HG03439 (cell line): Measurements from ENCODE around the gene ST8SIA4.
"Not testable (repeated sequence)": the region's sequence is repeated elsewhere in the genome, so short reads cannot be mapped to it uniquely, and the experiment has no call there.

Source experiments
- ATAC-seq: cut with Tn5 transposase; IDR thresholded peaks from one replicate; pipeline ENCODE4 v1.9.1; 2021; ENCODE audit warnings: mild to moderate bottlenecking, moderate library complexity; ENCODE audit not compliant: unreplicated experiment

ST8SIA4 gene

DNA sequence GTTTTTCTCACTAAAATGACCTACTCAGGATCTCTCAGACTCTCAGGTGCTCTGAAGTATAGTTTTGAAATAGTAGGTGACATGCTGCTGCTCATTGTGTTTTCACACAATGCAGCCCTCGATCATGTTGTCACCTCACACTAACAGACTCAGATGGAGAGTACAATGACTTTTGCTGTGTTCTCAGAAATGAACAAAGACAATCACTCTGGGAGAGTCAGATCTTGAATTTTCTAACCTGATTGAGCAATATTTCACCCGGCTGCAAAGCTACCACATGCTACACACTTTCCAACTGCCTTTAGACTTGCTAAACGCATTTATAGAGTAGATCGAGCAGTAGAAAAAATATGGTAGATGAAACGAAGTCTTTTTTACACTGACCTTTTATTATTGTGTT lies 113.4 kb downstream of the ST8SIA4 start:
- no peak for ATAC-seq

DNA sequence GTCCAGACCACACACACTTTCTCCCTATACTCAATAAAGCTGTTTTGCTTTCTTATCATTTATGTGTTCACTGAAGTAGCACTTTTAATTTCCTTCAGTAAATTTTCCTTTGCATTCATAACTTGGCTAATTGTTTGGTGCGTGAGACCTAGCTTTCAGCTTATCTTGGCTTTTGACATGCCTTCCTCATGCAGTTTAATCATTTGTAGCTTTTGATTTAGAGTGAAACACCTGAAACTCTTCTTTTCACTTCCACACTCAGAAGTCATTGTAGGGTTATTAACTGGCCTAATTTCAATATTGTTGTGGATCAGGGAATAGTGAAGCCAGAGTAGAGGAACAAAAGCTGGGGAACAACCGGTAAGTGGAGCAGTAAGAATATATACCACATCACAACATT lies 114.7 kb downstream of the ST8SIA4 start:
- no peak for ATAC-seq

DNA sequence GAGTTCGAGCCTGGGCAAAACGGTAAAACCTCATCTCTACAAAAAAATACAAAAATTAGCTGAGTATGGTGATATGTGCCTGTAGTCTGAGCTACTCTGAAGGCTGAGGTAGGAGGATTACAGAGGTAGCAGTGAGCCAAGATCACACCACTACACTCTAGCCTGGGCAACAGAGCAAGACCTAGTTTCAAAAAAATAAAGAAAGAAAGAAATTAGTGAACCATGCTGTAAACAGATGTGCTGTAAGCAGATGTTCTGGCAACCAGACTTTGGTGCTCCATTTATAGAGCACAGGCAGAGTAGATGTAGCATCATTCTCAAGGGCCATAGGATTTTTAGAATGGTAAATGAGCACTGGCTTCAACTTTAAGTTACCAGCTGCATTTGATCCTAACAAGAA lies 115.4 kb downstream of the ST8SIA4 start:
- ATAC-seq = peak; percentile 85

DNA sequence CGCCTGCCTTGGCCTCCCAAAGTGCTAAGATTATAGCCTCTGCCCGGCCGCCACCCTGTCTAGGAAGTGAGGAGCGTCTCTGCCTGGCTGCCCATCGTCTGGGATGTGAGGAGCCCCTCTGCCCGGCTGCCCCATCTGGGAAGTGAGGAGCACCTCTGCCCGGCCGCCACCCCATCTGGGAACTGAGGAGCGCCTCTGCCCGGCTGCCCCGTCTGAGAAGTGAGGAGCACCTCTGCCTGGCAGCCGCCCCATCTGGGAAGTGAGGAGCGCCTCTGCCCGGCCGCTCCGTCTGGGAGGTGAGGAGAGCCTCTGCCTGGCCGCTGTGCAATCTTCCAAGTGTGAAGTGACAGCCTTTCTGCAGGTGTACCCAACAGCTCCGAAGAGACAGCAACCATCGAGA lies 117.5 kb downstream of the ST8SIA4 start:
- ATAC-seq = not testable (repeated sequence)

DNA sequence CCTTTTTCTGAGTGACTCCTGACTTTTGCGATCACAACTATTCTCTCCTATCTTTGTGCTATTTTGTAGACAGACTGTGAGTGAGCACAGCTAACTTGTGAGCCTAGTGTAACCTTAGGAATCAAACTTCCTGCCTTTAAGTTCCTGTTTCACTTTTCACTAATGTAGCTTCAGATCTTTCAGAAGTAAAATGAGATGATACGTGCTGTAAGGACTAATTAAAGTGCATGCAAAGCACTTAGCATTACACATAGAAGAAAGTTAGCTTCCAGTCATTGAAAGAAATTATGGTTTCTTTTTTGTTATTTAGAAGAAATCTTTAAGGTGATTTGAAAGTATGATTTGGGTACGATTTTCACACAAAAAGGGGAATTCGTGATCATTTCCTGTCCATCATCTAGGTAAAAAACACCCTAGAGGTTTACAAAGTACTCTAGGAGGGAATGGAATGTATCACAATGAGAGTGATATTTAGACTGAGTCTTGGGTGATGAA lies 122.7 kb downstream of the ST8SIA4 start:
- ATAC-seq = peak; percentile 83

DNA sequence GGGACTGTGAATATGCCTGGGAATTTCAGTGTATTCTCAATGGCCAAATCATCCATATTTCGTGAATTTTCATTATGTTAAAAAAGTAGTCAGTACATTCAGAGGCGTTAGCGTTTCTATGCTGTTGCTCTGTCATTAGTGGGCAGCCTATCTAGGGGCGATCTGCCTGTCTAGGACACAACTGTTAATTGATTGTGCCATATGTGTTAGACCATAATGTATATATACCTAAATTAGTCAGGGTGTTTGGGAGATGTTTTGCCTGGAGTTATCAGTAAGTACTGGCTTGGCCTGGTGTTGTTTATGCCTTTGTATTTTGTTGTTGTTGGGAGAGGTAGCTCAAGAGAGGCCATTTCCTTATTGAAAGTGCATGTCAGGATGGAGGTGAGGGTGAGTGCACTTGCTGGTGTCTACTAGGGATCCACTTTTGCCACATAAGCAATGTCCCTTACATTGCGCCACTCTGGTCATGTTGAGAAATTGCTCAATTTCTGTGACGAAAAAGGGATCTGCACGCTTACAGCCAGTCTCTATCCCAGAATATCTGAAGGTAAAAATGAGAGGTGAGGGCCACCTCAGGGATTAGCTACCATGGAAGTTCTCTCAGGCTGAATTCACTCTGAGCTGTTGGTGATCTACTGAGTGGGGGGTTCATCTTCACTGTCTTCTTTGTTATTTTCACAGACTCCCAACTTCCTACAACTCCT lies 123.3 kb downstream of the ST8SIA4 start:
- peak; percentile 37 for ATAC-seq

DNA sequence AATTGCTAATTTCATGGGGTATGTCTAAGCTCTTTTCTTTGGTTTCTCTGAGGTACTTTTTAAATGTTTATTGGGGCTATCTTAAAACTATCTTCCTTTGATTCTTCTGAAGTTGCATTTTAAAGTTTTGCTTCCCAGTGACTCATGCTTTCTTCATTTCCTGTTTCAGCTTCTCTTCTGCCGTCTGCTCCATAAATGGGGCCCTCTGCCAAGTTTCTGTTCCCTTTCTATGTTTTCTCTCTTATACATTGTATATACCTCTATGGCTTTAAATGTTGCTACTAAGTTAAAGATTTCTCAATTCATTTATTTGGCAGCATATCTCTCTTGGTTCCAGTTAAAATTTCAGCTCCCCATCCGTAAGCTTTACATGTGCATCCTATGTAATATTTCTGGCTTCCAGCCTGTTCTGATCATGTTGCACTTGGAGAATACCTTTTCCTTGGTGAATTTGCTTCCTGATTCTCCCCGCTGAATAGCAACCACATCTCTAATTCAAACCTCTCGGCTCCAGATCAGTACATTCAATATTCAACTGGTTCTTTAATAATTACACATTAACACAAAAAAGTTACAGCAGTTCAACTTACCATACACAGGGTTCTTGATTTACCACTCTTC lies 125.3 kb downstream of the ST8SIA4 start:
- ATAC-seq = peak; percentile 68

DNA sequence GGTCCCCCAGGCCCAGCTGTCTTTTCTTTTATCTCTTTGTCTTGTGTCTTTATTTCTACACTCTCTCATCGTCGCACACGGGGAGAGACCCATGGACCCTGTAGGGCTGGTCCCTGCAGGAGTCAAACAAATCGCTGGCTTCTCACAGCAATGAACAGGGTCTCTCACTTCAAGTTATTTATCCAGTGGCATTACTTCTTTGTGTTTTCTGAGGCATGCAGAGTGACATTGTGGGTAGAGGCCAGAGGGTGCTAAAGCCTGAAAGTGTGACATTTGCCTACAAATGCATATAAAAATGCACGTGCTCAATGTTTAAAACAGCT lies 127.6 kb downstream of the ST8SIA4 start:
- no peak for ATAC-seq

DNA sequence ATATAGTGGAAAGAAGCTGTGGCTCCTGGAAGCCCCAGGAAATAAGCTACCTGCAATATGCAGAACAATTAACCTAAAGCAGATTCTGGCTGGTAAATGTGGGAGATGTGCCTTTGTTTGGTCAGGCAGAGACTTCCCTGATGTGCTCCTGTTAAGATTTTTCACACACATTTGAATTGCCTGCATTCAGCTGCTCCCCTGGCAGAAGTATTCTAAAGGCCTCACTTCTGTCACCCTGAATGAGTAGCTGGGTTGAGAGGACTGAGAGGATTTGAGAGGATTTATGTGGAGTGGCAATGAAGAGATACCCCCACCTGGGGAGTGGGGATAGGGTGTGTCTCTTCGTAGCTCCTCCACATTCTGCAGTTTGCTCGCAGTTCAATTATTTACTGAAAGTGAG lies 130.5 kb downstream of the ST8SIA4 start:
- no peak for ATAC-seq

DNA sequence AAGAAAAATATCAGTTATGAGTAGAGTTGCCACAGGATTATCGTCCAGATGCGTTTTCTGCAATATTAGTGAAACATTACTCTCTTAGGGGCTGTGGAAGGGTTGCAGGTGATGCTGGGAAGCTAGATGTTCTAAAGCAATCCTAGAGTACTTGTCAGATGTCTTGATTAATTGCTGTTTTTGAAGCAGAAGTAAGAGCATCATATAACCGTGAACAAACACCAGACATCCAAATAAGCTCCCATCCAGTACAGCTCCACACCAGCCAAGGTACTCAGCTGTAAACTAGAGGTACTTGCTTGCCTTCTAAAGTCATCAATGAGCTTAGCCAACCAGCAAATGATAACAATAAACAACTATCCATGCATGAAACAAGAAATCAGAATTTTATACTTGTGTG lies 131.1 kb downstream of the ST8SIA4 start:
- no peak for ATAC-seq

DNA sequence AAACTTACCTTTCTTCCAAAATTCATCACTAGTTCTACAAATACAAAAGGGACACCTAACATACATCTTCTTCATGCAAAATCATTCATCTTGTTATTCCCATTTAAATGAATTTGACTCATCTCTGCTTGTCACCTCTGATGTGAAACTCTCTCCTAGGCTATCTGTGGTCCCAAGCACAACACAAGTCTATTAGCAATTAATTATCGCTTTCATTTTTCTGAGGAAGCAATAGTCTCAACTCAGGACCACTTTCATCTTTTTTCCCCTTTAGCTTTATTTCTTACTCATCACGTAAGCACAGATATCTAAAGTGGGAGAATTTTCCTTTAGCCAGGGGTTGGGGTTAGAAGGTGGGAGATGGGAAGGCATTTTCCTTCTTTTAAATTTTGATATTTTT lies 131.9 kb downstream of the ST8SIA4 start:
- ATAC-seq = no peak

DNA sequence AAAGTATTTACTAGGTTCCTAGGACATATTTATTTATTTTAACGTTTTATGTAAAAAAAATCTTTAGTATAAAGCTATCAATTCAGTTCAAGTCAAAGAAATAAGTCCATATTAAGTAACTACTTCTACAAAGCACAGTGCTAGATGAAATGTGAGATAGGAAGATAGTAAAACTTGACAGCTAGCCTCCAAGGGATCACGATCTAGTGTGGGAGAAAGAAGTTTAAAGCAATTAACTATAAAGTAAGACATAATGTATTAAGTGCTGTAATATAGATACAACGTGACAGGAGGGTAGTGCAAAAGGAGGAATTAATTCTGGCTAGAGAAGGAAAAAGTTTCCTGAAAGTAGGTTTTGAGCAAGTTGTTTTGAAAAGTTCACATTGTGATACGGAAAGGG lies 134.9 kb downstream of the ST8SIA4 start:
- ATAC-seq = no peak

DNA sequence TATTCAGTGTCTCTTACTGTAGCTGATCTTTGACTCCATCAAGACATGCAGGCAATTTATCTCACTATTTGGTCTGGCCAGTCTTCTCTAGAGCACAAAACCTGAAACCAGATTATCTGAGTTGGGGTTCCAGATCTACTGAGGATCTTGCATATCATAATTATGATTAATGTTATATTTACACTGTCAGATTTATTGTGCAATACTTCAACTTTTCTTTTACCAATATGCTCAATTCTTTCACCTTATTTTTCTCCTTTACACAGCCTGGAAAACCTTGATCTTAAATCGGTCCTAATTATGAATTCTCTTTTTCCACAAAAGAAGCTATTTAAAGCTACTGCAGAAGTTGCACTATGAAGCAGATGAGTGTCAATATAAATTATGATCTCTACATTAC lies 140.1 kb downstream of the ST8SIA4 start:
- no peak for ATAC-seq

DNA sequence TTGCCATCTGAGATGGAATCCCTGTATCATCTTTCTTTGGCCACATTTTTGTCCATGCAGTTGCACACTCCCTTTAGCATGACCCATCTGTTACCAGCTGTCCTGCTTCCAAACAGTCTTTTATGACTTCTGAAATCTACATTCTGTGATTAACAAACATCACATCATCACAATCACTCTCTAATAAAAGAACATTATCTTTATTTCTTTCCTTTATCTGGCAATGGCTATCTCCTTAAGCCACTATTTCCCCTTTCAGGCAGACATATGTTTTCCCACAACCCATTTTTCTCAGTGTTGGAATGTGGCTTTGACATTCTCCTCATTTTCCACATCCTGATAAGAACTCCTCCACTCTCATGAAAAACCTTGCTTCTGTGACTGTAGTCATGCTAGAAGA lies 141.0 kb downstream of the ST8SIA4 start:
- no peak for ATAC-seq

DNA sequence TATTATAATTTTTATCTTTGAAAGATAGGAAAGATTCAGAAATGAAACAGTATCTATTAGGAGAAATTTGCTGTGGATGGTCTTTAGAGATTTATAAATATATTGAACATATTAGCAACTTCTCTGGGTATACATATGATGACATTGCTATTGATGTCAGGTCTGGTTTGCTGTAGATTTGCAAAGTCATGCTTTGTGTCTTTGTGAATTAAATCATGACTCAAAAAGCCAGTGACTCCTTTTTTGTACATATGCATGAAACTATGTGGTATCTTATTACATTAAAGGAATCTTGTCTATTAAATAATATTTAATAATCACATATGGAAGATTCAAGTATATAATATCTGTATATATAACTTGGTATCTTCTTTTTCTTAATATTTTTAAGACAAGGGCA lies 141.9 kb downstream of the ST8SIA4 start:
- ATAC-seq = no peak

DNA sequence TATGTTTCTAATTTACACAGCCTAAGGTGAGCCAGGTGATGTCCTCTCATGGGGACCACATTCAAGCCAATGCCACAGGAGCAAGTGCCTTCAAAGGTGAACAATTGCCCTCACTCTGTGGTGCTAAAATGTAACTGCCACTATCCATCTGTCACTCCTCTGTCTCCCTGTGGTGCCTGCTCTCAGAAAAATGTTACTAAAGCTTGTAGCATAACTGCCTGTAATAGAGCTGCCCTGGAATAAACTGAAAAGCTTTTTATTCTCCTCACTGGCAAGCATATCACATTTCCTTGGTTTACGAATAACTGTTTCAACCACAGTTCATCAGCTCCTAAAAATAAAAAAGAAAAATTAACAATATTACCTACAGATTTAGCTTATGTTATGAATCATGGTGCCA lies 142.4 kb downstream of the ST8SIA4 start:
- no peak for ATAC-seq

DNA sequence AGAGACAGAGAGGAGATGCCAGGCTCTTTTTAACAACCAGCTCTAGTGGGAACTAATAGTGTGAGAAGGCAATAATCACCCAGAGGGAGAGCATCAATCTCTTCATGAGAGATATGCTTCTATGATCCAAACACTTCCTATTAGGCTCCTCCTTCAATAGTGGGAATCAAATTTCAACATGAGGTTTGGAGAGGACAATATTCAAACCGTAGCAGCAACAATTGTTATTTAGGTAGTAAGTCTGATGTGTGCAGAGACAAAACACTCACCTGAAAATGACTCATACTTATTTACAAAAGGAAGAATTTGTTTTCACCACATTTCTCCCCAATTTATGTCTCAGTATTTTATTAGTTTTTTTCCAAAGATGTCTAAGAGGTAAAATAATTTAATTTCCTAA lies 144.3 kb downstream of the ST8SIA4 start:
- no peak for ATAC-seq

DNA sequence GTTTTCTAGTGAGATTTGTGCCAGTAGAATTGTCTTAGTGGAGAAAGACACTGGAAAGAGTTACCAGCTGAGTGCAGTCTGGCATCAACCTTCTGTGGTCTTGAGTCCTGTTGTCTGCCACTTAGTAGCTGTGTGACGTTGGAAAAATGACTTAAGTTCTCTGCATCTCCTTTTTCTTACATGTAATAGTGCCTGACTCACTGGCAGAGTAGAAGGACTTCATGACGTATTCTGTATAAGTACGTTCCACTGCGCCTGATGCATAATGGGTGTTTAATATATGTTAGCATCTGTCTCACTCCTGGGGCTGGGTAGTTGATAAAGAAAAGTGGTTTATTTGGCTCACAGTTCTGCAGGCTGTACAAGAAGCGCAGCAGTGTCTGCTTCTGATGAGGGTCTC lies 144.8 kb downstream of the ST8SIA4 start:
- ATAC-seq = no peak

DNA sequence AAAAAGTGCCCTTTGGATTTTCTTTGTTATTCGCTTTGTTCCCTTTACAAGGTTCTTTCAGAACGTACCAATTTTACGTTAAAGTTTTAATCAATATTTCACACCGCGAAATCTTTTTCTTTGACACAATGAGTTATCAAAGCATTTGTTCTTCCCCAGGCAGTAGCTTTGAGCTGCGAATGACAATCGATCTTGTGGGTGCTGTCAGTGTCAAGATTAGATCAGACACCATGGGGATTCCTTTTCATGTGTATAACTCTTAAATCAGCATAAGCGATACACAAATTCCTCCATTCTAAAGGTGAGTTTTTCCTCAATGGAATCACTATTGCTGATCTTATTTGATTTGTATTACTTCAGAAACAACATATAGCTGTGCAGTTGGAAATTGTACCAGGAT lies 145.5 kb downstream of the ST8SIA4 start:
- no peak for ATAC-seq
